ENCODE measurements around the gene PYM1. TPM values are rescaled to one million over a fixed set of nuclear protein-coding genes. Genes with fewer than 3 reads are reported as not detected.

The PYM1 gene
- total and polyA plus RNA-seq, 2 of the 13 experiments (the other 11 are each of a cell fraction or from before 2014, with no cell fraction given): 44.0 to 51.8 TPM

GRCh38 chr12:55926738-55927587, 731 bp downstream of the PYM1 start (continued):
- TF ChIP-seq, protein P1, sequence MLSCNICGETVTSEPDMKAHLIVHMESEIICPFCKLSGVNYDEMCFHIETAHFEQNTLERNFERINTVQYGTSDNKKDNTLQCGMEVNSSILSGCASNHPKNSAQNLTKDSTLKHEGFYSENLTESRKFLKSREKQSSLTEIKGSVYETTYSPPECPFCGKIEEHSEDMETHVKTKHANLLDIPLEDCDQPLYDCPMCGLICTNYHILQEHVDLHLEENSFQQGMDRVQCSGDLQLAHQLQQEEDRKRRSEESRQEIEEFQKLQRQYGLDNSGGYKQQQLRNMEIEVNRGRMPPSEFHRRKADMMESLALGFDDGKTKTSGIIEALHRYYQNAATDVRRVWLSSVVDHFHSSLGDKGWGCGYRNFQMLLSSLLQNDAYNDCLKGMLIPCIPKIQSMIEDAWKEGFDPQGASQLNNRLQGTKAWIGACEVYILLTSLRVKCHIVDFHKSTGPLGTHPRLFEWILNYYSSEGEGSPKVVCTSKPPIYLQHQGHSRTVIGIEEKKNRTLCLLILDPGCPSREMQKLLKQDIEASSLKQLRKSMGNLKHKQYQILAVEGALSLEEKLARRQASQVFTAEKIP (CRISPR knock-in tag; IDR thresholded peaks at IDR 0.05; ENCODE audit: borderline replicate concordance): no peak
- no peak; the same call in 1 of the 2 replicates for TF ChIP-seq ZNF607 (CRISPR knock-in tag; IDR thresholded peaks at IDR 0.05; ENCODE audit: borderline replicate concordance)
- no peak for TF ChIP-seq FOXC1 (CRISPR knock-in tag; IDR thresholded peaks at IDR 0.05; ENCODE audit: borderline replicate concordance)
- TF ChIP-seq IKZF5 (CRISPR knock-in tag; IDR thresholded peaks at IDR 0.05): no peak; the same call in 1 of the 2 replicates
- no peak for TF ChIP-seq YEATS4 (CRISPR knock-in tag; IDR thresholded peaks at IDR 0.05; ENCODE audit: borderline replicate concordance)
- TF ChIP-seq ZBED4 (CRISPR knock-in tag; IDR thresholded peaks at IDR 0.05; ENCODE audit: borderline replicate concordance): no peak
- TF ChIP-seq, protein P2, sequence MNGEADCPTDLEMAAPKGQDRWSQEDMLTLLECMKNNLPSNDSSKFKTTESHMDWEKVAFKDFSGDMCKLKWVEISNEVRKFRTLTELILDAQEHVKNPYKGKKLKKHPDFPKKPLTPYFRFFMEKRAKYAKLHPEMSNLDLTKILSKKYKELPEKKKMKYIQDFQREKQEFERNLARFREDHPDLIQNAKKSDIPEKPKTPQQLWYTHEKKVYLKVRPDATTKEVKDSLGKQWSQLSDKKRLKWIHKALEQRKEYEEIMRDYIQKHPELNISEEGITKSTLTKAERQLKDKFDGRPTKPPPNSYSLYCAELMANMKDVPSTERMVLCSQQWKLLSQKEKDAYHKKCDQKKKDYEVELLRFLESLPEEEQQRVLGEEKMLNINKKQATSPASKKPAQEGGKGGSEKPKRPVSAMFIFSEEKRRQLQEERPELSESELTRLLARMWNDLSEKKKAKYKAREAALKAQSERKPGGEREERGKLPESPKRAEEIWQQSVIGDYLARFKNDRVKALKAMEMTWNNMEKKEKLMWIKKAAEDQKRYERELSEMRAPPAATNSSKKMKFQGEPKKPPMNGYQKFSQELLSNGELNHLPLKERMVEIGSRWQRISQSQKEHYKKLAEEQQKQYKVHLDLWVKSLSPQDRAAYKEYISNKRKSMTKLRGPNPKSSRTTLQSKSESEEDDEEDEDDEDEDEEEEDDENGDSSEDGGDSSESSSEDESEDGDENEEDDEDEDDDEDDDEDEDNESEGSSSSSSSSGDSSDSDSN (CRISPR knock-in tag; IDR thresholded peaks at IDR 0.05): no peak
- TF ChIP-seq ZNF800 (CRISPR knock-in tag; IDR thresholded peaks at IDR 0.05): no peak
- TF ChIP-seq ZFP36 (IDR thresholded peaks at IDR 0.05; ENCODE audit: borderline replicate concordance, low read depth, low read length, partially characterized antibody): no peak
- TF ChIP-seq, protein P3, sequence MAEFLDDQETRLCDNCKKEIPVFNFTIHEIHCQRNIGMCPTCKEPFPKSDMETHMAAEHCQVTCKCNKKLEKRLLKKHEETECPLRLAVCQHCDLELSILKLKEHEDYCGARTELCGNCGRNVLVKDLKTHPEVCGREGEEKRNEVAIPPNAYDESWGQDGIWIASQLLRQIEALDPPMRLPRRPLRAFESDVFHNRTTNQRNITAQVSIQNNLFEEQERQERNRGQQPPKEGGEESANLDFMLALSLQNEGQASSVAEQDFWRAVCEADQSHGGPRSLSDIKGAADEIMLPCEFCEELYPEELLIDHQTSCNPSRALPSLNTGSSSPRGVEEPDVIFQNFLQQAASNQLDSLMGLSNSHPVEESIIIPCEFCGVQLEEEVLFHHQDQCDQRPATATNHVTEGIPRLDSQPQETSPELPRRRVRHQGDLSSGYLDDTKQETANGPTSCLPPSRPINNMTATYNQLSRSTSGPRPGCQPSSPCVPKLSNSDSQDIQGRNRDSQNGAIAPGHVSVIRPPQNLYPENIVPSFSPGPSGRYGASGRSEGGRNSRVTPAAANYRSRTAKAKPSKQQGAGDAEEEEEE (CRISPR knock-in tag; IDR thresholded peaks at IDR 0.05; ENCODE audit: borderline replicate concordance): no peak
- no peak; the same call in 1 of the 2 replicates for TF ChIP-seq DMAP1 (CRISPR knock-in tag; IDR thresholded peaks at IDR 0.05)
- TF ChIP-seq ATF1 (CRISPR knock-in tag; IDR thresholded peaks at IDR 0.05): 0 out of 2 replicates have a peak, but pooled peaks have one; percentile 40
- TF ChIP-seq ZNF891 (CRISPR knock-in tag; IDR thresholded peaks at IDR 0.05): no peak
- TF ChIP-seq EHMT2 (IDR thresholded peaks at IDR 0.05; ENCODE audit: borderline replicate concordance, low read depth, low read length): no peak

Measured in HepG2 (cell line).